Renal pelvis (tissue), 4 donors: Measurements from ENCODE around the gene WFIKKN1. TPM values are rescaled to one million over a fixed set of nuclear protein-coding genes. Genes with fewer than 3 reads are reported as not detected.

ENCODE experiments used
- DNase-seq: peaks from one replicate; pipeline ENCODE4 v3.0.0-alpha.2; 2013
- polyA plus RNA-seq, 3 donors: library from polyadenylated mRNA; unstranded; fragments of 120-200 nt; gene quantifications; one replicate each; pipeline ENCODE4 v1.2.1, GENCODE V29; 2013; ENCODE audit not compliant: insufficient read length in 3 of 3

WFIKKN1 gene
- polyA plus RNA-seq, 3 donors: 2.2 to 2.8 (median 2.3) TPM

GRCh38 chr16:648781-649589, 18.2 kb downstream of the WFIKKN1 start, which contains the start of gene WDR90:
WDR90 (plus strand) TSS chr16:649365; CDS start chr16:649417, 52 bp downstream.
- DNase-seq: peak; percentile 88

DNA sequence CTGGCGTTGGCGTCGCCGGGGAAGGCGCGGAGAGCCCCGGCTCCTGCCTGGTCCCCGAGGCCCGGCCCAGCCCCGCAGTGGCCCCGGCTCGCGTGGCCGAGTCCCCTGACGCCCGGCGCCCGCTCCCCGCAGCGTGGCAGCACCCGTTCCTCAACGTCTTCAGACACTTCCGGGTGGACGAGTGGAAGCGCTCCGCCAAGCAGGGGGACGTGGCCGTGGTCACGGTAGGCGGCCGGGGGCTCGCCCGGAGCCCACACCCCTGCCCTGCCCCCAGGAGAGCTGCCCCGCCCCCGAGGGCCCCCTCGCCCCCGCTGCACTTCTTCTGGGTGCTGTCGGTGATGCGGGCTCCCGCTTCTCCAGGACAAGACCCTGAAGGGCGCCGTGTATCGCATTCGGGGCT, 18.8 kb downstream of the WFIKKN1 start:
- DNase-seq: no peak

- no peak for DNase-seq
These were observed 21.1 kb downstream of the WFIKKN1 start for GRCh38 chr16:651844-652243.

- DNase-seq: no peak
These were observed 21.9 kb downstream of the WFIKKN1 start for GRCh38 chr16:652454-653305.

GRCh38 chr16:654034-654433, 23.2 kb downstream of the WFIKKN1 start:
- no peak for DNase-seq

GRCh38 chr16:657487-657886, 26.7 kb downstream of the WFIKKN1 start:
- DNase-seq: no peak

- no peak for DNase-seq
These were observed 28.1 kb downstream of the WFIKKN1 start for GRCh38 chr16:658679-659571.

DNA sequence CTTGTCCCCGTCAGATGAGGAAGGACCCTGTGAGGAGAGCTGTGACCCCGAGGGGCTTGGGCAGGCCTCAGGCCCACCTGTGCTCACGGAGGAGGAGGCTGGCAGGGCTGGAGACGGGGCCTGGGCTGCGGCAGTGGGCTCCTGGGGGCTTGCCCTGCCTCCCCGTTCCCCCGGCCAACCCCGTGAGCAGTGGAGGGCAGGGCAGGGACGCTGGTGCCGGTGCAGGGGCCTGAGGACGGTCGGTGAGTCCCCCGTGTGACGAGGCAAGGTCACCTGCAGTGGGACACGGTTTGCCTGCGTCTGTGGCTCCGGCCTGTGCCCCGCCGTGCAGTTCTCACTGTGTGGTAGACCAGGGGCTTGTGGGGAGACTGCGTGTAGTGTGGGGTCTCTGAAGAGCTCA, 28.8 kb downstream of the WFIKKN1 start:
- no peak for DNase-seq

- DNase-seq: no peak
These were observed 29.3 kb downstream of the WFIKKN1 start for GRCh38 chr16:660132-660458.

- peak; percentile 67 for DNase-seq
These were observed 29.8 kb downstream of the WFIKKN1 start for GRCh38 chr16:660459-661183.

GRCh38 chr16:661184-661821, 30.5 kb downstream of the WFIKKN1 start:
- no peak for DNase-seq

GRCh38 chr16:662095-662494, 31.3 kb downstream of the WFIKKN1 start:
- DNase-seq: no peak

GRCh38 chr16:662597-662996, 31.8 kb downstream of the WFIKKN1 start:
- no peak for DNase-seq

GRCh38 chr16:666572-666971, 35.8 kb downstream of the WFIKKN1 start:
- no peak for DNase-seq

DNA sequence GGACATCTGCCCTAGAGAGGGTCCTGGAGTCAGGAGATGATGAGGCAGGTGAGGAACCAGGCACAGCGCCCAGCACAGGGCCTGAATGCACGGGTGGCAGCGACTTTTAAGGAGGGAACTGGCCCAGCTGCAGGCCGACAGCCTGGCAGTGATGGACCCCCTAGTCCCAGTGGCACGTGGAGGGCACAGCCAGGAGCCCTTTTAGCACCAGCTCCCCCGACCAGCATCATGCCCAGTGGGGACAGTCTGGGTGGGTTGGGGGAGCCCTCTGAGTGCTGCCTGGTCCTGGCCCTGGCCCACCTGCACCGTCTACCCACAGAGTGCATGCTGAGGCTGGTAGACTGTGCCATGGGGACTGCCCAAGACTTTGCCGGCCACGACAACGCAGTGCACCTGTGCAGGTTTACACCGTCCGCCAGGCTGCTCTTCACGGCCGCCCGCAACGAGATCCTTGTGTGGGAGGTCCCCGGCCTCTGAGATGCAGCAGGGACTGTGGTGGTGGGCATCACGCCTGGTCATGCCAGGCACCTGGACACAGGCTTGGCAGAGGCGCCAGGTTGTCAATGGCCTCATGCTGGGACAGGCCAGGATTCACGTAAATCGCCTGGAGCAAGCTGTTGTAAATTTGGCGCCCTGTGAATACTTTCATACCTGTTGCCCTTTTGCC, 36.5 kb downstream of the WFIKKN1 start:
- DNase-seq: no peak

- DNase-seq: peak; percentile 92
These were observed 37.2 kb downstream of the WFIKKN1 start, which contains the start of gene RHOT2 for GRCh38 chr16:667780-668518. RHOT2 (plus strand) TSS chr16:668132; CDS start chr16:668200, 68 bp downstream.

GRCh38 chr16:668519-669171, 37.9 kb downstream of the WFIKKN1 start:
- no peak for DNase-seq

DNA sequence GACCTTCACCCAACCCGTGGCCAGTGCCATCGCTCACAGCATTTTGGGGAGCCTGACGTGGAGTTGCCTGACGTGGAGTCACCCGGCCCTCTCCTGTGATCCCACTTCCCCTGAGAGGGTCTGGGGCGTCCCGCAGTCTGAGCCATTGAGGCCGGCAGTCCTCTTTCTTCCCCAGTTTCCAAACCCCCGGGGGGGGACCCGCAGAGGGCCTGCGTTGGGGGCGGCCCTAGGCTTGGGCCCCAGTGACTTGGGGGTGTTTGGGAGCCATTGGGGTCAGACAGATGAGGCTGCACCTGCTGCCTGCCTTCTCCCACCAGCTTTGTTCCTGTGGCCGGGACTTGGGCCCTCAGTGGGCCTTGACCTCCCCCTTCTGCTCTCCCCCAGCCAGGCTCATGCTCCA, 38.9 kb downstream of the WFIKKN1 start:
- DNase-seq: no peak
